Rectal smooth muscle tissue (tissue), 1 donor: ENCODE data around the gene CAPN13.

Experiments used
- H3K27ac ChIP-seq: one replicate; pipeline ENCODE4 v1.7.0; 2013; ENCODE audit warnings: low read depth, low read length, inconsistent platforms
- H3K27me3 ChIP-seq: one replicate; pipeline ENCODE4 v1.7.0; 2013; ENCODE audit warnings: low read length; ENCODE audit not compliant: control insufficient read depth, insufficient read depth
- H3K36me3 ChIP-seq: one replicate; pipeline ENCODE4 v1.7.0; 2013; ENCODE audit warnings: low read length; ENCODE audit not compliant: control insufficient read depth, insufficient read depth
- H3K4me1 ChIP-seq: one replicate; pipeline ENCODE4 v1.7.0; 2013; ENCODE audit warnings: low read length; ENCODE audit not compliant: control insufficient read depth, insufficient read depth
- H3K4me3 ChIP-seq: one replicate; pipeline ENCODE4 v1.7.0; 2013; ENCODE audit warnings: low read length
- H3K9ac ChIP-seq: one replicate; pipeline ENCODE4 v1.7.0; 2013; ENCODE audit warnings: low read length

CAPN13 gene

GRCh38 chr2:30711646-30712085, 95.6 kb downstream of the CAPN13 start:
- H3K27ac ChIP-seq = no peak overlapping the region
- no peak overlapping the region for H3K4me3 ChIP-seq
- no peak overlapping the region for H3K9ac ChIP-seq

GRCh38 chr2:30710461-30710860, 96.8 kb downstream of the CAPN13 start:
- no peak overlapping the region for H3K27ac ChIP-seq
- no peak overlapping the region for H3K9ac ChIP-seq
- no peaks in the 10 kb centered on the region for H3K27me3 ChIP-seq
- no peaks in the 10 kb centered on the region for H3K36me3 ChIP-seq
- no peaks in the 10 kb centered on the region for H3K4me1 ChIP-seq
- H3K4me3 ChIP-seq = no peak overlapping the region

More at GRCh38 chr2:30711646-30712085, 95.6 kb downstream of the CAPN13 start:
- H3K27me3 ChIP-seq = no peaks in the 10 kb centered on the region
- no peaks in the 10 kb centered on the region for H3K36me3 ChIP-seq
- no peaks in the 10 kb centered on the region for H3K4me1 ChIP-seq

- Histone ChIP-seq H3K4me3 (no peak overlapping the region), H3K27me3 (no peaks in the 10 kb centered on the region), H3K36me3 (no peaks in the 10 kb centered on the region), H3K27ac (no peak overlapping the region), H3K9ac (no peak overlapping the region), H3K4me1 (no peaks in the 10 kb centered on the region)
Measured at GRCh38 chr2:30710016-30710415, 97.2 kb downstream of the CAPN13 start.

- no peaks in the 10 kb centered on the region for H3K27me3 ChIP-seq
- no peaks in the 10 kb centered on the region for H3K36me3 ChIP-seq
- no peaks in the 10 kb centered on the region for H3K4me1 ChIP-seq
- H3K27ac ChIP-seq = no peak overlapping the region
- no peak overlapping the region for H3K4me3 ChIP-seq
- no peak overlapping the region for H3K9ac ChIP-seq
Measured at GRCh38 chr2:30709516-30709915, 97.7 kb downstream of the CAPN13 start.

- Histone ChIP-seq H3K4me3 (no peak overlapping the region), H3K27me3 (no peaks in the 10 kb centered on the region), H3K9ac (no peak overlapping the region), H3K36me3 (no peaks in the 10 kb centered on the region), H3K4me1 (no peaks in the 10 kb centered on the region), H3K27ac (no peak overlapping the region)
Measured at GRCh38 chr2:30708491-30709290, 98.6 kb downstream of the CAPN13 start.

GRCh38 chr2:30707304-30707903, 99.8 kb downstream of the CAPN13 start:
- Histone ChIP-seq H3K9ac (no peak overlapping the region), H3K36me3 (no peaks in the 10 kb centered on the region), H3K27ac (no peak overlapping the region), H3K4me3 (no peak overlapping the region), H3K4me1 (no peaks in the 10 kb centered on the region), H3K27me3 (no peaks in the 10 kb centered on the region)

GRCh38 chr2:30706534-30707303, 100.5 kb downstream of the CAPN13 start:
- Histone ChIP-seq H3K9ac (no peak overlapping the region), H3K4me1 (no peaks in the 10 kb centered on the region), H3K36me3 (no peaks in the 10 kb centered on the region), H3K27me3 (no peaks in the 10 kb centered on the region), H3K4me3 (no peak overlapping the region), H3K27ac (no peak overlapping the region)

GRCh38 chr2:30705711-30706533, 101.3 kb downstream of the CAPN13 start:
- no peaks in the 10 kb centered on the region for H3K27me3 ChIP-seq
- H3K27ac ChIP-seq = no peak overlapping the region
- no peak overlapping the region for H3K9ac ChIP-seq
- H3K4me3 ChIP-seq = no peak overlapping the region
- no peaks in the 10 kb centered on the region for H3K4me1 ChIP-seq
- H3K36me3 ChIP-seq = no peaks in the 10 kb centered on the region

- H3K27ac ChIP-seq = no peak overlapping the region
- no peaks in the 10 kb centered on the region for H3K27me3 ChIP-seq
- peak overlapping the region; percentile 4 for H3K9ac ChIP-seq
- no peak overlapping the region for H3K4me3 ChIP-seq
- no peaks in the 10 kb centered on the region for H3K4me1 ChIP-seq
- no peaks in the 10 kb centered on the region for H3K36me3 ChIP-seq
Measured at GRCh38 chr2:30705056-30705455, 102.2 kb downstream of the CAPN13 start.

GRCh38 chr2:30704309-30705020, 102.8 kb downstream of the CAPN13 start:
- H3K27ac ChIP-seq = no peak overlapping the region
- H3K9ac ChIP-seq = no peak overlapping the region
- no peaks in the 10 kb centered on the region for H3K4me1 ChIP-seq
- no peak overlapping the region for H3K4me3 ChIP-seq
- no peaks in the 10 kb centered on the region for H3K36me3 ChIP-seq
- H3K27me3 ChIP-seq = no peaks in the 10 kb centered on the region

- H3K36me3 ChIP-seq = no peaks in the 10 kb centered on the region
- no peak overlapping the region for H3K4me3 ChIP-seq
- no peaks in the 10 kb centered on the region for H3K4me1 ChIP-seq
- H3K27ac ChIP-seq = no peak overlapping the region
- no peak overlapping the region for H3K9ac ChIP-seq
- no peaks in the 10 kb centered on the region for H3K27me3 ChIP-seq
Measured at GRCh38 chr2:30702694-30703093, 104.6 kb downstream of the CAPN13 start.
